ENCODE measurements around the gene PSMD6.

The PSMD6 gene

GRCh38 chr3:63976872-63977200 is 46.5 kb downstream of the PSMD6 start:
- DNase-seq (ENCODE audit: low spot score) = no peak

DNA sequence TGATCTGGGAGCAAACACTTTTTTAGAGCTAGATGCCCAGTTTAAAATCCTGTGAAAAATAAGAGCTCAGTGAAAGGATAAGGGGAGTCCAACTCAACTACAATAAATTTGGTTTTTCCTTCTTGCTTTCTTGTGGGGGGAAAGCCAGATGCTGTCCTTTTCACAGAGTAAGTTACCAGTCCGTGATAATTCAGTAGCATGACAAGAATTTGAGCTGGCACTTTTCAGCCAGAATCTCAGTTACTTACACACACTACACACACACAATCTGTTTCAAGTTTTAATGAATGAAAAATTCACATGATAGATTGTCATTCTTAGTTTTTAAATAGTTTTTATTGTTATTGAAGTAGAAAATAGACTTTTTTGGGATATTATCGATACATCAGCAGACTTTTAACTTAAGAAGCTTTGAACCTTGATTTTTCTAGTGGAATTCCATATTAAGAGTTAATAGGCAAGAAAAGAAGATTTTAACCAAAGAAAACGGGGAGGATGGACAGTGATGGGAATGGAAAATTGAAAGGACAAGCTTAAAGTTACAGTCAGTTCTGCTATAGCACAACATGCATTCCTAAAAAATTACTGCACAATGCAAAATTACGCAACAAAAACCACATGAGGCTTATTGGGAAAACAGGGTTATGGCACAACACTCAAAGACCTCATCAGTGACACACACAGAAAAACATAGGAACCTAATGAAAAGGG is 47.0 kb downstream of the PSMD6 start:
- DNase-seq (ENCODE audit: low spot score) = no peak

- no peak for DNase-seq (ENCODE audit: low spot score)
These were observed 47.6 kb downstream of the PSMD6 start for GRCh38 chr3:63975723-63976122.

DNA sequence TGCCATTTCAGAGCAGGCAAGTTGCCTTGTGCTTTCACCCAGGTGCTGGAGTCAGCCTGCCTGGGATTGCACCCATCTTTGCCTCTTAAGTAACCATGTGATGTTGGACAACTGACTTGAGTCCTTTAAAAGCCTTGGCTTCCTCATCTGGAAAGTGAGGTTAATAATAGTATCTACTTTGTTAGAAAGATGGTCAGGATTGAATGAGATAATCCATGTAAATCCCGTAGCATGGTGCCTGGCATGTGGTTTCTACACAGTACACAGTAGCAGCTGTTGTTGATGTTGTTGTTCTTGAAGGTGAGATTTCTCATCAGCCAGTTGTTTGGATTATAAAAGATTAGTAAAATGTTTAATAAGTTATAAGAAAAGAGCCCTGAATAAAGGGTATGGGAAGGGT is 48.8 kb downstream of the PSMD6 start:
- DNase-seq (ENCODE audit: low spot score) = no peak

- no peak for DNase-seq (ENCODE audit: low spot score)
These were observed 49.9 kb downstream of the PSMD6 start for GRCh38 chr3:63973406-63973805.

GRCh38 chr3:63972987-63973386 is 50.3 kb downstream of the PSMD6 start:
- DNase-seq (ENCODE audit: low spot score) = no peak

DNA sequence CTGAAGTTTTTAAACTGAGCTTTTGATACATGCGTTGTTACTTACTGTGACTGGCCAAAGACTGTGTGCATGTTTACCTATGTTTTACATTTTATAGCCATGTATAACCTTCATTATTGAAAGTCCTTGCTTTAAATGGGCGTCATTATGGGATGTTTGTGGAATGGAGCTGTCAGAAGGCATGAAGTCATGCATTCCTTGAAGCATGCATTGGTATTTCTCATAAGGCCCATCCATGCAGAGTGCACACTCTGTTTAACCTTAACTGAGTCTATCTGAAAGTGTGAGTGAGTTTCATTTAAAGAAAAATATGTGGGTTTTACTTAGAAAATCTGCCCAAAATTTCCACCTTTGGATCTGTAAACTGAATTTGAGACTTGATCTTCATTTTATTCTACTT is 51.1 kb downstream of the PSMD6 start:
- DNase-seq (ENCODE audit: low spot score) = no peak

DNA sequence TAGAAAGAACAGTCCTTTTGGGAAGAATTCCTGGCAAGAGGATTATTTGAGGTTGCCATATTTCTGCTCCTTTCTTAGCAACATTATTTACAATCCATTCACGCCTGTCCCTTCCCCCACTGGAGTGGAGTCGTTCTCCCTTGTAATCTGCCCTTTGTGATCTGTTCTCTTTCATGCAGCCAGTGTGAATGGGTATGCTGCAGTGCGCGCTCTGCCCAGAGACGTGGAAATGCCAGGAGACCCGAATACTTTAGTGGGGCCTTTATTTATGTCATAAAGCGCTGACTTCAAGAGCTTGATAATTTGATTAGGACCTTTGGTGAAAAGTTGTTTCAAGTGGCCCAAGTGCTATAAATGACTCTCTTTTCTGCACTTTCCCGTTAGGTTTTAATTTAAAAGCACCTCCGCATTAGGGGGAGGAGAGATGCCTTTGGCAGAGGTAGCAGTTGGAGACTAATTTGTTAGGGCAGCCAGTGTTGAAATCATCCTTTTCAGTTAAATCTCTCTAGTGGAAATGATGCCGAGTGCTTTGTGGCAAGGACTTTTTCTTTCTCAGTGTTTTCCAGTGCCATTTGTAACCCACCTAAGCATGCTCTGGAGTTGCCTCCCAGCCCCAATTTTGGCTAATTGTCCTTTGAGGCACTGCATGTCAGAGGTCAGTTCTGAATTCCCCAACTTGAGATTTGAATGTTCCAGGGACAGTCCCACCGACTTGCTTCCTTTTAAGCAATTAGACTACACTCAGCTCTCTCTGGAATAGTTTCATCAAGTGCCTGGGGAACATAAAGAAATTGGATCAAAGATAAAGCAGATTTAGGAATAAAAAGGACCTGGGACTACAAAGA is 52.4 kb downstream of the PSMD6 start:
- no peak for DNase-seq (ENCODE audit: low spot score)

DNA sequence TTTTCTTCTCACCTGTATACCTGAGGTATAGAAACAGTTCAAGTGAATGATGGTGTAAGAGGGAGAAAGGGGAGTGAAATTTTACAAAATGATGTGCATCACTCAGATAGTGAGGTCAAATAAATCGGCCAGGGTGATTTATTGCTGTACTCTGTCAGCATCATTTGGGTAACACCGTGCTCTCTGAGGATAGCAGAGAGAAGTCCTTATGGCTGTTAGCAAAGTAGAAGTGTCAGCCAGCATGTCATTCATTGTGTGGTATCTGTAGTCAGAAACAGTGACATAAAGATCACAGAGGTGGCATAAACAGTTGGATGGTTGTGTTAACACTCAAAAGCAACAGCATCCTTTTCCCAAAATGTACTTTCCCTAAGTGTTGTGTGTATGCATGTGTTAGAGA is 53.4 kb downstream of the PSMD6 start:
- no peak for DNase-seq (ENCODE audit: low spot score)

- no peak for DNase-seq (ENCODE audit: low spot score)
These were observed 54.5 kb downstream of the PSMD6 start for GRCh38 chr3:63968612-63969350.

GRCh38 chr3:63967675-63968611 is 55.4 kb downstream of the PSMD6 start:
- DNase-seq (ENCODE audit: low spot score) = no peak

- no peak for DNase-seq (ENCODE audit: low spot score)
These were observed 56.4 kb downstream of the PSMD6 start for GRCh38 chr3:63966871-63967270.

DNA sequence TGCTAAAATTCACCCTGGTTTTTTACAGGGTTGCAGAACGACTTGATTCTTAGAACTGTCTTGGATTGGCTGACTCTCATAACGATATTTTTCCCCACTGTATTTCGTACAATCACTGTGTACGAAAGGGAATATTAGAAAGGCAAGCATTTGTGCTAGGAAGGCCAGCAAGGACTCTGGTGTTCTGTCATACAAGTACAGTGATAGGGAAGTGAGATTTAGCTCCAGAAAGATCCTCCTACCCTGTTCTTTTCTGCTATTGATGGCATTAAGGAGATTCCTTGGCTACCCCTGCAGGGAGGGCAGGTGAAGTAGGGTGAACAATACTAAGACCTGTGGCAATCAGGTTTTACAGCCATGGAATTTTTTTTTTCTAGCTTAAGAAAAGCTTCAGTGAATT is 57.3 kb downstream of the PSMD6 start:
- DNase-seq (ENCODE audit: low spot score) = no peak

DNA sequence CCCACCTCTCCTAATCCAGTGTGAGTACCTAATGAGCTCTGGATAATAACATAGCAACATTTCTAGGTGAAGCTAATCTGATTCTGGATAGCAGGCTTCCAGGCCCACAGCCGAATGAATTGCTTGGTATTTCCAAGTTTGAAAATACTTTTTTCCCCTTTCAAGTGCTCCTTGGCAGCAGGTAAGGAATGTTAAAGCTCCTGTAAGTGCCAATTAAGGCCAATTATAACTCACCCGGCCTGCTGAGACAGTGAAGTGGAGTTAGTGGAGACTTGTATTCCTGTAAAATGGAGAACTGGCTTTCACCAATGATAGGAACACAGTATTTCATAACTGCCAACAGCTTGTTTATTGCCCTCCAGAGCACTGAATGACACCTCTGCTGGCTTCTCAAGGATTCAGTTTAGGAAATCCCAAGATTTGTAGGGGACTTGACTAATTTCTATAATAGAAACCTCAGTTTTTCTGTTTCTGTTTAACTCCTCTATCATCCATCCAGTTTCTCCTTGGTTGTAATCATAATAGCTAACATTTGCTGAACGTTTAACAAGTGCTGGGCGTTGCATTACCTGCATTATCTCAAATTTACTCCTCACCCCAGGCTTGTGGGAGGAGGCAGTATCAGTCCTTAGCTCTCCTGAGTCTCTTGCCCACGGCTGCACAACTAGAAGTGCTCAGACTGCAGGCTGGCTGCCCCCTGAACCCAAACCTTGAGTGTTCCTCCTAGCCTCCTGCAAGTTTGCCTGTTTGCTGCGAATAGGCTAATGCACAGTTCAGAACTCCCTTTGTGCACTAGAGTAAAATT is 58.4 kb downstream of the PSMD6 start:
- no peak for DNase-seq (ENCODE audit: low spot score)

DNA sequence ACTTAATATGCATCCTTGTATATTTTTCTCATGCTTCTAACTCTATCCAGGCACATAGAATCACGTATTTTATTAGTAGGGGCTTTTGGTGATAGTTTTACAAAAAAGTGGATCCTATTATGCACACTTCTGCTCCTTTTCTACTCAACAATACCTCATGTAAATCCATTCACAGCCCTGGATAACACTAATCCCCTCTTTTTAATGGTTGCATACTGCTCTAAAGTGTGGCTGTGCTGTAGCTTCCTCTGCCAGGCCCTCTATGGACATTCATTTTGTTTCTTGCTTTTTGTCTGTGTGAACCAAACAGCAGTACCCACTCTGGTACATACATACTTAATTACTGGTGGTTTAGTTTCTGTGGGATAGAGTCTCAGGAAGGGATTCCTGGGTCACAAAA is 59.8 kb downstream of the PSMD6 start:
- DNase-seq (ENCODE audit: low spot score) = no peak

- peak; percentile 40 for DNase-seq (ENCODE audit: low spot score)
These were observed 61.4 kb downstream of the PSMD6 start for GRCh38 chr3:63961891-63962290.

All from COLO829 (cell line).